K562 (cell line): Measurements from ENCODE around the gene DUSP19. TPM values are rescaled to one million over a fixed set of nuclear protein-coding genes. Genes with fewer than 3 reads are reported as not detected.

Source experiments
- CTBP1 ChIP-seq: fragments of 450-650 bp; IDR thresholded peaks from 2 replicates; pipeline ENCODE4 v1.6.1; 2016; ENCODE audit warnings: borderline replicate concordance
- DPF2 ChIP-seq: fragments of 450-650 bp; IDR thresholded peaks from 2 replicates; pipeline ENCODE4 v1.6.1; 2016
- JUND ChIP-seq, 2 experiments: IDR thresholded peaks; 2 replicates in 1 of 2; 3 replicates in 1 of 2; pipeline ENCODE4 v1.6.1; 2011; ENCODE audit warnings: borderline replicate concordance in 2 of 2, low read depth in 2 of 2, low read length in 2 of 2, improper control_type of control experiment in 1 of 2, missing biosample characterization in 1 of 2, missing genetic modification characterization in 1 of 2, missing genetic modification reagents in 1 of 2
- MTA3 ChIP-seq: fragments of 450-650 bp; formaldehyde crosslinking; IDR thresholded peaks from 2 replicates; pipeline ENCODE4 v1.6.1; 2017; ENCODE audit warnings: mild to moderate bottlenecking, borderline replicate concordance
- NKRF ChIP-seq: fragments of 450-650 bp; IDR thresholded peaks from 2 replicates; pipeline ENCODE4 v1.6.1; 2016; ENCODE audit warnings: borderline replicate concordance
- ZNF512 ChIP-seq: IDR thresholded peaks from 2 replicates; pipeline ENCODE4 v1.6.1; 2016; ENCODE audit warnings: missing genetic modification characterization, missing compliant biosample characterization
- ZNF583 ChIP-seq: fragments of 250-450 bp; sonication (Bioruptor Pico); IDR thresholded peaks from 2 replicates; pipeline ENCODE4 v1.4.0; 2020
- ZNF830 ChIP-seq: fragments of 250-450 bp; sonication (Bioruptor Pico); IDR thresholded peaks from 2 replicates; pipeline ENCODE4 v1.5.0; 2021; ENCODE audit warnings: mild to moderate bottlenecking
- ZSCAN32 ChIP-seq: fragments of 450-650 bp; formaldehyde crosslinking; IDR thresholded peaks from 2 replicates; pipeline ENCODE4 v1.4.0; 2020; ENCODE audit warnings: mild to moderate bottlenecking, moderate library complexity
- polyA plus RNA-seq, 8 experiments: library from polyadenylated mRNA; depleted of rRNA in 4 of 8; stranded (reverse) in 5 of 8; unstranded in 3 of 8; fragments of >200 nt; fragmentation: Nextera tagmentation in 2 of 8; fragmentation: Illumina TruSeq in 1 of 8; extraction: Ambion mirVana in 2 of 8; extraction: Trizol in 1 of 8; gene quantifications; 2 replicates each; pipeline versions ENCODE4 v1.2.1 to v1.2.3, GENCODE V29; 2011 to 2014; ENCODE audit warnings: inconsistent platforms in 1 of 8, missing spikeins in 1 of 8
- total RNA-seq, 7 experiments: library from RNA; depleted of rRNA in 6 of 7; stranded (reverse); fragments of >200 nt in 6 of 7; fragmentation: Illumina TruSeq in 2 of 7; extraction: Trizol in 2 of 7; gene quantifications; 2 replicates each; pipeline versions ENCODE4 v1.2.1 to v1.2.3, GENCODE V29; 2011 to 2021; ENCODE audit warnings: low replicate concordance in 1 of 7

Gene DUSP19
- total and polyA plus RNA-seq, 9 of the 15 experiments (the other 6 are each of a cell fraction or from before 2014, with no cell fraction given): 1.6 to 6.3 (median 3.1) TPM

GRCh38 chr2:183125659-183126341 is 47.3 kb downstream of the DUSP19 start (continued):
- TF ChIP-seq NKRF (peak; percentile 77), ZNF512 (tag) (no peak), ZSCAN32 (CRISPR knock-in tag) (no peak), JUND (IDR thresholded peaks at IDR 0.05; ENCODE audit: borderline replicate concordance, low read depth, low read length) (peak; percentile 31), JUND (tag; IDR thresholded peaks at IDR 0.05; ENCODE audit: borderline replicate concordance, low read depth, low read length) (no peak), ZNF583 (no peak), MTA3 (peak; percentile 49; the same call in 1 of the 2 replicates), DPF2 (peak; percentile 61), ZNF830 (CRISPR knock-in tag) (no peak), CTBP1 (peak; percentile 72)
